OCI-LY7 (cell line): ENCODE measurements around the gene CCDC70. TPM values are rescaled to one million over a fixed set of nuclear protein-coding genes. Genes with fewer than 3 reads are reported as not detected.

Experiments
- BruUV-seq: library from RNA; stranded (reverse); fragments of 400-500 nt; replicated peaks from 2 replicates; lab custom pipeline; 2021; lab: Mats Ljungman, UMichigan
- CTCF ChIA-PET: fragments of 300-600 bp; sonication (Branson Sonifier 250); formaldehyde crosslinking; loops from one replicate; lab custom pipeline; 2022; ENCODE audit warnings: antibody characterized with exemption; ENCODE audit not compliant: unreplicated experiment; lab: Charles Lee
- POLR2A ChIA-PET: fragments of 300-600 bp; sonication (Branson Sonifier 250); formaldehyde crosslinking; loops from one replicate; lab custom pipeline; 2022; ENCODE audit warnings: antibody characterized with exemption; lab: Charles Lee
- DNase-seq: peaks from one replicate; pipeline ENCODE4 v3.0.0-alpha.2; 2015; ENCODE audit warnings: low spot score
- H2AFZ ChIP-seq: fragments of 200-600 bp; sonication (generic), shearing (Covaris generic); 2 replicates; pipeline ENCODE4 v1.6.1; 2014; ENCODE audit warnings: mild to moderate bottlenecking, antibody characterized with exemption, low read length, moderate library complexity
- H3K27ac ChIP-seq: fragments of 200-600 bp; sonication (generic); 2 replicates; pipeline ENCODE4 v1.5.1; 2014; ENCODE audit warnings: mixed run types, low read depth, mild to moderate bottlenecking, moderate library complexity, low read length, inconsistent platforms; ENCODE audit not compliant: poor library complexity, severe bottlenecking
- H3K36me3 ChIP-seq: fragments of 200-600 bp; sonication (generic); 2 replicates; pipeline ENCODE4 v1.6.1; 2014; ENCODE audit warnings: mild to moderate bottlenecking, antibody characterized with exemption, low read length, moderate library complexity, mixed read lengths; ENCODE audit not compliant: insufficient read depth
- H3K4me1 ChIP-seq: fragments of 200-600 bp; sonication (generic); 2 replicates; pipeline ENCODE4 v1.5.1; 2014; ENCODE audit warnings: mild to moderate bottlenecking, low read length; ENCODE audit not compliant: insufficient read depth, poor library complexity, severe bottlenecking
- H3K4me2 ChIP-seq: fragments of 200-600 bp; sonication (generic); 2 replicates; pipeline ENCODE4 v1.6.1; 2014; ENCODE audit warnings: mild to moderate bottlenecking, low read length
- H3K4me3 ChIP-seq: fragments of 200-600 bp; sonication (generic); 2 replicates; pipeline ENCODE4 v1.5.1; 2014; ENCODE audit warnings: mild to moderate bottlenecking, low read depth, low read length; ENCODE audit not compliant: poor library complexity, severe bottlenecking
- H3K79me2 ChIP-seq: fragments of 200-600 bp; sonication (generic); 2 replicates; pipeline ENCODE4 v1.6.1; 2016; ENCODE audit warnings: low read depth, mild to moderate bottlenecking, low read length, moderate library complexity, mixed read lengths; ENCODE audit not compliant: insufficient read depth
- H3K9me2 ChIP-seq: fragments of 200-600 bp; sonication (generic); 2 replicates; pipeline ENCODE4 v1.6.1; 2016; ENCODE audit warnings: mild to moderate bottlenecking, low read length, mixed read lengths; ENCODE audit not compliant: insufficient read depth
- H3K9me3 ChIP-seq: fragments of 200-600 bp; sonication (generic); 2 replicates; pipeline ENCODE4 v1.6.1; 2014; ENCODE audit warnings: mild to moderate bottlenecking, mixed run types, low read length, mixed read lengths
- H4K20me1 ChIP-seq: fragments of 200-600 bp; sonication (generic); 2 replicates; pipeline ENCODE4 v1.6.1; 2014; ENCODE audit warnings: mild to moderate bottlenecking, antibody characterized with exemption, low read length, moderate library complexity, mixed read lengths; ENCODE audit not compliant: insufficient read depth
- EZH2phosphoT487 ChIP-seq: fragments of 200-600 bp; sonication (generic); IDR thresholded peaks from 2 replicates; pipeline ENCODE4 v1.6.1; 2018; ENCODE audit warnings: low read depth, borderline replicate concordance, mild to moderate bottlenecking, mixed run types, antibody characterized with exemption, low read length, moderate library complexity, mixed read lengths
- intact Hi-C: fragments of 100-400 bp; cut with micrococcal nuclease; formaldehyde crosslinking; loops from one replicate; pipeline ENCODE4 v1.10.0; 2022; ENCODE audit not compliant: unreplicated experiment
- total RNA-seq, 2 experiments: library from RNA; depleted of rRNA in 1 of 2; stranded (reverse); fragments of >200 nt in 1 of 2; shearing (Covaris generic) in 1 of 2; gene quantifications; 2 replicates each; pipeline ENCODE4 v1.2.3, GENCODE V29; 2014 to 2022
- TF ChIP-seq, protein P1 (sequence below): fragments of 200-600 bp; sonication (generic); conservative IDR thresholded peaks from 2 replicates; pipeline ENCODE4 v1.5.1; 2014; ENCODE audit warnings: mild to moderate bottlenecking, antibody characterized with exemption, low read length, moderate library complexity, mixed read lengths

CCDC70 gene
- total RNA-seq, 2 experiments from 2014 or later, result not detected

DNA sequence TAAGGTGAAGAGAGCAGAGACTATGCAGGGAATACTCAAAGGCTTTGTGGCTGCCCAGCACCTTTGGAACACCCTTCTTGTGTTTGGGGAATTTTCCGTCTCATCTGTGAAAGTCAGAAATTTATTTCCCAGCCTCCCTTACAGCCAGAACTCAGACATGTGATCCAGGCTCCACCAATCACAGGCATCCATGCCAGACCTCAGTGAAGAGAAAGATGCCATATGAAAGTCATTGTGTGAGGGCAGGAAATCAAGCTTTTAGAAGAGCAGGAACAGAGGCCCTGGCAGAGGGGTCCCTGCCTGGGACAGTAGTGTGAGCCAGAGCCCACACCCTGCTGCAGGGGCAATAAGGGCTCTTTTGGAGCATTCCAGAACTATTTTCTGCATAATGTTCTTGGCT lies 12.1 kb downstream of the CCDC70 start:
- Histone ChIP-seq H2AFZ (no peak overlapping the region), H3K9me2 (no peaks in the 10 kb centered on the region), H4K20me1 (no peaks in the 10 kb centered on the region), H3K4me3 (no peak overlapping the region), H3K79me2 (no peaks in the 10 kb centered on the region), H3K4me1 (no peaks in the 10 kb centered on the region), H3K4me2 (no peak overlapping the region), H3K36me3 (no peaks in the 10 kb centered on the region), H3K27ac (no peak overlapping the region), H3K9me3 (no peaks in the 10 kb centered on the region)
- no TSS peak for BruUV-seq
- ChIA-PET POLR2A (no interaction called here), CTCF (no interaction called here)
- no peak for DNase-seq
- intact Hi-C loops, result no loop called here
- TF ChIP-seq, protein P1, sequence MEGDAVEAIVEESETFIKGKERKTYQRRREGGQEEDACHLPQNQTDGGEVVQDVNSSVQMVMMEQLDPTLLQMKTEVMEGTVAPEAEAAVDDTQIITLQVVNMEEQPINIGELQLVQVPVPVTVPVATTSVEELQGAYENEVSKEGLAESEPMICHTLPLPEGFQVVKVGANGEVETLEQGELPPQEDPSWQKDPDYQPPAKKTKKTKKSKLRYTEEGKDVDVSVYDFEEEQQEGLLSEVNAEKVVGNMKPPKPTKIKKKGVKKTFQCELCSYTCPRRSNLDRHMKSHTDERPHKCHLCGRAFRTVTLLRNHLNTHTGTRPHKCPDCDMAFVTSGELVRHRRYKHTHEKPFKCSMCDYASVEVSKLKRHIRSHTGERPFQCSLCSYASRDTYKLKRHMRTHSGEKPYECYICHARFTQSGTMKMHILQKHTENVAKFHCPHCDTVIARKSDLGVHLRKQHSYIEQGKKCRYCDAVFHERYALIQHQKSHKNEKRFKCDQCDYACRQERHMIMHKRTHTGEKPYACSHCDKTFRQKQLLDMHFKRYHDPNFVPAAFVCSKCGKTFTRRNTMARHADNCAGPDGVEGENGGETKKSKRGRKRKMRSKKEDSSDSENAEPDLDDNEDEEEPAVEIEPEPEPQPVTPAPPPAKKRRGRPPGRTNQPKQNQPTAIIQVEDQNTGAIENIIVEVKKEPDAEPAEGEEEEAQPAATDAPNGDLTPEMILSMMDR, result no peak
- no peak for TF ChIP-seq EZH2phosphoT487

DNA sequence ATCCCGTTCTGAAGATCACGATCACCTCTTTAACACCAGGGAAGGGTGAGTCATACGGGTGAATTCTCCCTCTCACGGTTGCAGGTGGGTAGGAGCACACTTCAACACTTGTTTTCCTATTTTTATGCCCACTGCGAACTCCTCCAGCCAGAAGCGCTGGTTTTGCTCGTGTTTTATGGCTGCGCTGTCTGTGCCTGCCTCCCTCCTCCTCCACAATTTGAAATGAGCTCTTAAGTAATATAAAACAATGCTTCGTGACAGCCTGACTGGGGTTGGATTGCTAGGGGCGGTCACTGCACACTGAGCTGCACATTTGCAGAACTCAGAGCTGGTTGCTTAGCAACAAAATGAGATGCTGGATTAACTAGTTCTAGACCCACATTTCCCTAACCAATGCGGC lies 12.9 kb downstream of the CCDC70 start:
- Histone ChIP-seq H3K4me2 (no peak overlapping the region), H3K4me3 (no peak overlapping the region), H3K9me2 (no peaks in the 10 kb centered on the region), H2AFZ (no peak overlapping the region), H3K27ac (no peak overlapping the region), H3K36me3 (no peaks in the 10 kb centered on the region), H4K20me1 (no peaks in the 10 kb centered on the region), H3K4me1 (no peaks in the 10 kb centered on the region), H3K9me3 (no peaks in the 10 kb centered on the region), H3K79me2 (no peaks in the 10 kb centered on the region)
- ChIA-PET CTCF (no interaction called here), POLR2A (no interaction called here)
- no peak for DNase-seq
- TF ChIP-seq, protein P1, result no peak
- TF ChIP-seq EZH2phosphoT487, result no peak
- intact Hi-C loops, result no loop called here
- BruUV-seq, result no TSS peak

DNA sequence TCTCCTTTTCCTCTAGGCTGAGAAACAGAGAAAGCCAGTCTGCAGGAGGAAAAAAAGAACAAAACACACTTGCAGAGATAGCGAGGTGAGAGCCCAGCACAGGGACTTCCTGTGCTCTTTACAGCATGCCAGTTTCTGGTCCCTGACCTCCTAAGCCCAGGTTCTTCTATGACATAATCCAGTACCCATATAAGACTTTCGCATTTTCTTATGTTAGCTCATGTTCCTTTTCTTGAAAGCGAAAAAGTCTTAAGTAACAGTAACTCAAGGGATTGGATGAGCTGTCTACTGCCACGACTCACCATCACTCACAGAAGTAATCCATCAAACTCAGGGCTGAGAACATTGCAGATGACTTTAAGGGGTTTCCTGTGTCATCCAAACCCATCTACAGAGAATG lies 17.4 kb downstream of the CCDC70 start:
- intact Hi-C loops, result no loop called here

More for the DNA sequence above, 17.4 kb downstream of the CCDC70 start:
- H3K4me3 ChIP-seq, result no peak overlapping the region
- DNase-seq, result peak; percentile 6
- H3K27ac ChIP-seq, result no peak overlapping the region
- no peaks in the 10 kb centered on the region for H3K9me2 ChIP-seq
- no peak overlapping the region for H2AFZ ChIP-seq
- no peak overlapping the region for H3K4me2 ChIP-seq
- H4K20me1 ChIP-seq, result no peaks in the 10 kb centered on the region
- H3K9me3 ChIP-seq, result peaks cover 10% of the 10 kb centered on the region; the same call in 1 of the 2 replicates
- no peaks in the 10 kb centered on the region for H3K4me1 ChIP-seq
- no TSS peak for BruUV-seq
- H3K79me2 ChIP-seq, result no peaks in the 10 kb centered on the region
- CTCF ChIA-PET, result no interaction called here
- POLR2A ChIA-PET, result no interaction called here
- H3K36me3 ChIP-seq, result no peaks in the 10 kb centered on the region
- TF ChIP-seq, protein P1, result no peak
- no peak for TF ChIP-seq EZH2phosphoT487
